ENCODE results near the gene HIPK1. TPM values are rescaled to one million over a fixed set of nuclear protein-coding genes. Genes with fewer than 3 reads are reported as not detected.
A peak's percentile ranks its signal among the peaks of the same experiment; 100 is the strongest.

HIPK1 gene
- total RNA-seq, 4 donors from 2014 or later: 65.8 to 102 (median 84.7) TPM

DNA sequence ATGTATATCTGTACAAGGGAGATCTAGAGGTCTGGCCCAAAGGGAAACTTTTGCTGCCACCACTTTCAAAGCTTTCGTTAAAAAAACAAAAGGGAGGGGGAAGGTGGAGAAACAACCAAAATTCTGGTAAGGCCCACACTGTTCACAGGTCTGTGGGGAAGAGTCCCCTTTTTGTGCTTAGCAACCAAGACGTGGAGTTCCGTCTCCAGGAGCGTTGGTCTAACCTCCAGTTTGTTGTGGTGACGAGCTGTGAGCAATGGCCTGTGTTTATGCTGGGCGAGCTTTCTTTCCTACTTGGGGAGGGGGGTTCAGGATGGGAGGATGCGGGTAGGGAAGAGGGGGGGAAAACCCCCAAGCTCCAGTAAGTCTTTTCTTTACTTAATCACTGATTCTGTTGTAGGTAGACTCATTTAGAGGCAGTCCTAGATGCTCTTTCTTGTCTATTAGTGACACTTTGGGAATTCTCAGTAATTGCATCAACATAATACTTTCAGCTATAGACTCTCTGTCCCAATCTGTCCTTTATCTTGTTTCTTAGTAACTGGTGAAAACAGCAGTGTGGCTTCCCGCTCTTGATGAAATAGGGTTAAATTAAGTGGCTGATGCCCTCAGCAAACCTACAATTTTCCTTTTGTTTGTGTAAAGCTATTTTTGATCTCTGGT is 1.5 kb downstream of the HIPK1 start:
- Histone ChIP-seq H3K36me3 (no peaks in the 10 kb centered on the region), H3K27ac (peak overlapping the region; percentile 82 to 94 (median 88)), H3K27me3 (no peaks in the 10 kb centered on the region), H3K4me3 (replicated peaks in 1 of 3) (peak overlapping the region; percentile 62 to 96 (median 95)), H3K9me3 (no peaks in the 10 kb centered on the region), H3K4me1 (peaks cover 29 to 36% of the 10 kb centered on the region in 2 donors)
- intact Hi-C loops (cut with DNase I): no loop called here
- TF ChIP-seq POLR2A (IDR thresholded peaks at IDR 0.05): no peak
- TF ChIP-seq, protein P1, sequence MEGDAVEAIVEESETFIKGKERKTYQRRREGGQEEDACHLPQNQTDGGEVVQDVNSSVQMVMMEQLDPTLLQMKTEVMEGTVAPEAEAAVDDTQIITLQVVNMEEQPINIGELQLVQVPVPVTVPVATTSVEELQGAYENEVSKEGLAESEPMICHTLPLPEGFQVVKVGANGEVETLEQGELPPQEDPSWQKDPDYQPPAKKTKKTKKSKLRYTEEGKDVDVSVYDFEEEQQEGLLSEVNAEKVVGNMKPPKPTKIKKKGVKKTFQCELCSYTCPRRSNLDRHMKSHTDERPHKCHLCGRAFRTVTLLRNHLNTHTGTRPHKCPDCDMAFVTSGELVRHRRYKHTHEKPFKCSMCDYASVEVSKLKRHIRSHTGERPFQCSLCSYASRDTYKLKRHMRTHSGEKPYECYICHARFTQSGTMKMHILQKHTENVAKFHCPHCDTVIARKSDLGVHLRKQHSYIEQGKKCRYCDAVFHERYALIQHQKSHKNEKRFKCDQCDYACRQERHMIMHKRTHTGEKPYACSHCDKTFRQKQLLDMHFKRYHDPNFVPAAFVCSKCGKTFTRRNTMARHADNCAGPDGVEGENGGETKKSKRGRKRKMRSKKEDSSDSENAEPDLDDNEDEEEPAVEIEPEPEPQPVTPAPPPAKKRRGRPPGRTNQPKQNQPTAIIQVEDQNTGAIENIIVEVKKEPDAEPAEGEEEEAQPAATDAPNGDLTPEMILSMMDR (IDR thresholded peaks at IDR 0.05): no peak
- DNase-seq: peak; percentile 11 to 19
- 4 to 8% methylated on average over 8 of the region's 8 CpGs for WGBS, 2 donors

DNA sequence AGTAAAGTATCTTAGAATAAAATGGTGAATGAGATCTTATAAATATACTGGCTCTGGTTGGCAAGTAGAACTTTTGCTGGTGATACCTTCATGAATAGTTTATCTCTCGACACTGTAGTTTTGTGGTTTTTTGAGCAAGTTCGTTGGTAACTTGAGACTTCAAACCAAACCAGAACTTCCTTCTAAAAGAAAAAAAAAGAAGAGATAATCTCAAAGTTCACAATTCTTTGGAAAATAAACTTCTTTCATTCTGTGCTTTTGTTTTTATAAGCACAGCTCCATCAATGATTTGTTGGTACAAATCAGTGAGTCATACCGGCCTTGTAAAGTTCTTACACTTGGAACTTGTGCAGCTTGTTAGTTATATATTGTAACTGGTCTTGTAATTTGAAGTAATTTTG is 2.3 kb downstream of the HIPK1 start:
- H3K27me3 ChIP-seq: no peaks in the 10 kb centered on the region
- H3K27ac ChIP-seq: peak overlapping the region; percentile 0 to 82 (median 61)
- DNase-seq: no peak
- no peak overlapping the region for H3K4me3 ChIP-seq (replicated peaks in 1 of 3)
- WGBS, 2 donors: 9 to 10% methylated on average over 3 of the region's 3 CpGs
- H3K9me3 ChIP-seq: no peaks in the 10 kb centered on the region
- TF ChIP-seq, protein P1 (IDR thresholded peaks at IDR 0.05): no peak
- no peak for TF ChIP-seq POLR2A (IDR thresholded peaks at IDR 0.05)
- H3K36me3 ChIP-seq: no peaks in the 10 kb centered on the region
- H3K4me1 ChIP-seq: peaks cover 29 to 45% of the 10 kb centered on the region in 2 donors
- intact Hi-C loops (cut with DNase I): no loop called here

DNA sequence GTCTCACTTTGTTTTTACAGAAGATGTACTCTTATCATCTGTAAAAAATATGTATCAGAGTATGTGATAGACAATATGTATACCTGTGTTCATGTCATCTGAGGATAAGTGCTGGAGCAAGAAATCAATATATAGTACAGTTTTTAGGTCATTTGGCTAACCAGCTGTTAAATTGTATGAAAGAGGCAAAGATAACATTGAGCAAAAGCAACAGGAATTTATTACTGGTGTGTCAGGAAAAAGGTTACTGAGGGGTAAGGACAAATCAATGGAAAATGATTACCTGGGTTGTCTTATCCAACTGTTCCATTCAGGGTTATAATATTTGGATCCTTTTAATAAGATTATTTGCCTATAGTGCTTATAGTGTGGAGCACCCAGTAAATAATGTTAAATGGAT is 4.9 kb downstream of the HIPK1 start:
- Histone ChIP-seq H3K27me3 (no peaks in the 10 kb centered on the region), H3K36me3 (no peaks in the 10 kb centered on the region), H3K27ac (no peak overlapping the region), H3K4me3 (replicated peaks in 1 of 3) (no peak overlapping the region), H3K4me1 (peaks cover 41 to 45% of the 10 kb centered on the region in 2 donors), H3K9me3 (no peaks in the 10 kb centered on the region)
- intact Hi-C loops (cut with DNase I): no loop called here
- DNase-seq: no peak
- TF ChIP-seq POLR2A (IDR thresholded peaks at IDR 0.05): no peak
- TF ChIP-seq, protein P1 (IDR thresholded peaks at IDR 0.05): no peak

DNA sequence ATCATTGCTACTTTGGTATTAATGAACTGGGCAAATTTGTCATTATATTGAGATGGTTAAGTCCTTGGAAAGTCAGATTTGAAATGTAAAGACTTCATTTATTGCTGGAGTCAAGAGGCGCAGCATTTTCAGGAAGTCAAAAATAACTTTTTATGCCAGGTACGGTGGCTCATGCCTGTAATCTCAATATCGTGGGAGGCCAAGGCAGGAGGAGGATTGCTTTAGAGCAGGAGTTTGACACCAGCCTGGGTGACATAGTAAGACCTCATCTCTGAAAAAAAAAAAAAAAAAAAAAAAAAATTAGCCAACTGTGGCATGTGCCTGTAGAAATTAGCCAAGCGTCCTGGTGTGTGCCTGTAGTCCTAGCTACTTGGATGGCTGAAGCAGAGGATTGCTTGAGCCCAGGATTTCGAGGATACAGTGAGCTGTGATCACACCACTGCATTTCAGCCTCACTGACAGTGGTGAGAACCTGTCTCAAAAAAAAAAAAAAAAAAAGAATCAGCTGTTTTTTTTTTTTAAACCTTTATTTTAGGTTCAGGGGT is 5.5 kb downstream of the HIPK1 start:
- H3K4me3 ChIP-seq (replicated peaks in 1 of 3): no peak overlapping the region
- peaks cover 41 to 45% of the 10 kb centered on the region in 2 donors for H3K4me1 ChIP-seq
- H3K36me3 ChIP-seq: no peaks in the 10 kb centered on the region
- intact Hi-C loops (cut with DNase I): no loop called here
- no peak overlapping the region for H3K27ac ChIP-seq
- no peaks in the 10 kb centered on the region for H3K27me3 ChIP-seq
- peak; percentile 18 to 39 for DNase-seq
- H3K9me3 ChIP-seq: no peaks in the 10 kb centered on the region
- WGBS, 2 donors: 75 to 78% methylated on average over 5 of the region's 5 CpGs
- TF ChIP-seq, protein P1 (IDR thresholded peaks at IDR 0.05): no peak
- TF ChIP-seq POLR2A (IDR thresholded peaks at IDR 0.05): no peak

DNA sequence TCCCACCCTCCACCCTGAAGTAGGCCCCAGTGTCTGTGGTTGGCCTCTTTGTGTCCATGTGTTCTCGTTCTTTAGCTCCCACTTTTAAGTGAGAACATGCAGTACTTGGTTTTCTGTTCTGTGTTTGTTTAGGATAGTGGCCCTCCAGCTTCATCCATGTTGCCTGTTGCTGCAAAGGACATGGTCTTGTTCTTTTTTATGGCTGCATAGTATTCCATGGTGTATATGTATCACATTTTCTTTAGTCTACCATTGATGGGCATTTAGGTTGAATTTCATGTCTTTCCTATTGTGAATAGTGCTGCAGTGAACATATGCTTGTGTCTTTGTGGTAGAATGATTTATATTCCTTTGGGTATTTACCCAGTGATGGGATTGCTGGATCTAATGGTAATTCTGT is 6.1 kb downstream of the HIPK1 start:
- intact Hi-C loops (cut with DNase I): no loop called here
- H3K36me3 ChIP-seq: no peaks in the 10 kb centered on the region
- no peak overlapping the region for H3K4me3 ChIP-seq (replicated peaks in 1 of 3)
- no peak for TF ChIP-seq POLR2A (IDR thresholded peaks at IDR 0.05)
- TF ChIP-seq, protein P1 (IDR thresholded peaks at IDR 0.05): no peak
- 96 to 100% methylated on average over 1 of the region's 1 CpG for WGBS, 2 donors
- DNase-seq: no peak
- H3K27ac ChIP-seq: no peak overlapping the region
- no peaks in the 10 kb centered on the region for H3K27me3 ChIP-seq
- H3K4me1 ChIP-seq: peaks cover 41 to 48% of the 10 kb centered on the region in 2 donors
- no peaks in the 10 kb centered on the region for H3K9me3 ChIP-seq
